Left renal pelvis (tissue), 4 donors: Measurements from ENCODE around the gene CRAMP1. TPM values are rescaled to one million over a fixed set of nuclear protein-coding genes. Genes with fewer than 3 reads are reported as not detected.
"Not testable (repeated sequence)": the region's sequence is repeated elsewhere in the genome, so short reads cannot be mapped to it uniquely, and the experiment has no call there.

Experiments used
- DNase-seq, 4 donors: peaks; one replicate each; pipeline ENCODE4 v3.0.0-alpha.2; 2013; ENCODE audit warnings: low read depth in 4 of 4, low spot score in 3 of 4
- polyA plus RNA-seq, 4 donors: library from polyadenylated mRNA; unstranded; fragments of 120-200 nt; gene quantifications; one replicate each; pipeline ENCODE4 v1.2.1, GENCODE V29; 2013; ENCODE audit not compliant: insufficient read length in 4 of 4

Gene CRAMP1
- polyA plus RNA-seq, 4 donors: 15.1 to 27.5 (median 18.6) TPM

DNA sequence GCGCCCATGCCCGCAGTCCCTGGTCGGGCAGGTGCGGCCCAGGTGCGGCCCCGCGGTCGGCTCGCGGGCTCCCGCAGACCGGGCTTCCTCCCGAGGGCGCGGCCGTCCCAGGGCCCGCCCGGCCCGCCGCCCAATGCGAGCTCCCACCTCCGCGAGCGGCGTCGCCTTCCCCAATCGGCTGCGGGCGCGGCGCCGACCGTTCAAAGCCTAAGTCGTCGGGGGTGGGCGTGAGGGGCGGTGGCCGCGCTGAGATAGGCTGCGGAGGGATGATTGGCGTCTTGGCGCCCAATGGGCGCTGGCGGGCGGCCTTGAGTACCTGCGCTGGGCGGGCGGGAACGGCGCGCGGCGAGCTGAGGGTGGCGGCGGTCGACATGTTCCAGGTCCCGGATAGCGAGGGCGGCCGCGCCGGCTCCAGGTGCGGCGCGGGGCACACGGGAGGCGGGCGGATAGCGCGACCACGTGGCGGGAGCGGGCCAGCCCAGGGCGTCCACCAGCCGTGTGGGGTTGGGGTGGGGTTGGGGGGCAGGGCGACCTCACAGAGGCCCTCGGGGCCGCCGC, 65.9 kb downstream of the CRAMP1 start, which contains the start of gene JPT2:
Gene JPT2 (plus strand): TSS at position 338 of the 558 bp plus-strand sequence. CDS start 34 bp downstream, at position 372.
- peak; percentile 90 to 93 (median 93) for DNase-seq

DNA sequence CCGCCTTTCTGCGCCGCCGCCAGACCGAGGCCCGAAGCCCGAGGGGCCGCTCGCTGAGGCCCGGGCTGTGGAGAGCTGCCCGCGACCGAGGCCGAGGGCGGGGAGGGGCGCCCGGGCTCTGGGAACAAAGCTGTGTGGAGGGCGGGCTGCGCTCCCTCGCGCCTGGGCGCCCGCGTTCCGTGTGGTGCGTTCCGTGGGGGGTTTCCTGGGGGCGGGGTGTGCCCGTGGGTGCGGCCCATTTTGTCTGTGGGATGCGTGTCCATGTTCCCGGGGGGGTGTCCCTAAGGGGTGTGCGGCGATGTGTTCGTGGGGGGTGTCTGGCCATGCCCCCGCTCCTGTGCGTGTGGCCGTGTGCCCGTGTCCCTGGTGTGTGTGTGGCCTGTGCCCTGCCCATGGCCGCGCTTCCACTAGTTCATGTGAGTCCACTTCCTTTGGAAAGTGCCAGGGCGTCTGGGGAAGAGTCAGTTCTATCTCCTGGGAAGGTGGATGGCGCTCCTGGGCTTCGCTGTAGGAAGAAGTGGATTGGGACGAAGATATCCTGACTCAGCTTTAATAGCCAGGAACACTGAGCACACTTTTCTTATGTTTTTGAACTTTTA, 66.4 kb downstream of the CRAMP1 start:
- DNase-seq: no peak

DNA sequence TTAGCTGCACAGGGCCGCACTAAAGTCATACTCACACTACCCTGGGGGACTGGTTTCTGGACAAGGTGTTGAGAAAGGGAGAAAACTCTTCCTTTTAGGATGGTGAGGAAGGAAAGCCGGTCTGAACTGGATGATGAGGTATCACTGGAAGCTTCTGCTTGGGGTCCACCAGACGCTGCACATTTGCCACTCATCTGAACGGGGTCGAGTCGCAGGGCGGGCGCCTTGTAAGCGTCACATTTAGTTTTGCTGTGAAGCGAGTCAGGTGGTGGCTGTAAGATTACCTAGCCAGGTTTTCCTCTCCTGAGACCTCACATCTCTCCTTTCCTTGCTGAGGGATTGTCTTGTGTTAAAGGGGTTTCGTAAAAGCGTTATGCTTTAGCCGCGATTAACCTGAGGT, 68.2 kb downstream of the CRAMP1 start:
- no peak for DNase-seq

DNA sequence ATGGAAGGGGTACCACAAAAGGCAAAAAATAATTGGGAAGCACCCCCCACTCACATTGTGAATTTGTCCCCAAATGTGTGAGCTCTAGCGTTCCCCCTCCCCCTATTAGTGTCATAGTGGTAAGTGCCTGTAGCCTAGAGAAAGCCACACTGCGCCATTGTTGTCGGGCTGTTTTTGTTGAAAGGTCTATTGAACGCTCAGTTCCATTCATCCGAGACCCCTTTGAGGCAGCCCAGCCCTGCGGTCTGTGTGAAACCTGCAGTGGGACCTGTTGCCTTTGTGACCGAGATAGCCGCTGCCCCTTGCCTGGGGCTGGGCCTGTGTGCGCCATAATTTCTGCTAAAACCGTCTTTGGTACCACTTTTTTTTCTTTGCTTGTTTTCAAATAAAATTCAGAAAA, 68.9 kb downstream of the CRAMP1 start:
- no peak for DNase-seq

DNA sequence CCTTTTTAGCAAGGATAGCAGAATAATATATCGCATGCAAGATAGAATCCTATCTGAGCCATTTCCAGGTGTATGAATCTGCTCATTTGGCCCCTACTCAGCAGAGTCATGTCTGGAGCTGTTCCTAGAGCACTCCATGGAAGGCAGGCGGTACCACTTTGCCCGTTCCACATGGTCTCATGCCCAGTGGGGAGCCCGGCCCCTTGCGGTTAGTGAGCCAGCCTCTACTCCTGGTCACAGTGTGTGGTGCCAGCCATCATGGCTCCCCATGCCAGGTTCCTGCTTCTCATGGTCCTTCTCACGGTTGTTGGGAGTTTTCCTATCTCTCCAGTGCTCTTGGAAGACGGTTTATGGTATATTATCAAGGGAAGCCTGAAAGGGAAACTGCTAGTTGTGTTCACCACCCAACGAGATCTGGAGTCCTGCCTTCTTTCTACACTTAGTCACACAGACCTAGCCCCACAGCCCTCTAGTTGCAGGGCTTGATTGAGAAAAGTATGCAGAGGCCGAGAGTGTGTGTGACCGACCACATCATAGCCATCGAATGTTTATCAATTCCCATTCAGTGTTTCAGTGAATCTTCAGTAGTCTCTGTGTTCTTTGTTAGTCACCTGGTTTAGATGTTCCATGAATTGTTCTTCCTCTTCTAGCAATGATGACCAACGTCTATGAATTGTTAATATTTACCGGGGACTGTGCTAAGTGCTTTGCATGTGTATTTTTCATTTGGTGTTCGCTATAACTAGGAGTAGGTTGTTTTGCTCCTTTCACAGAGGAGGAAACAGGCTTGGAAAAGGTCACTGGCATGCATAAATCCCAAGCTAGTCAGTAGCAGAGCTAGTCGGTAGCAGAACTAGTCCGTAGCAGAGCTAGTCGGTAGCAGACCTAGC, 75.5 kb downstream of the CRAMP1 start:
- DNase-seq: no peak

DNA sequence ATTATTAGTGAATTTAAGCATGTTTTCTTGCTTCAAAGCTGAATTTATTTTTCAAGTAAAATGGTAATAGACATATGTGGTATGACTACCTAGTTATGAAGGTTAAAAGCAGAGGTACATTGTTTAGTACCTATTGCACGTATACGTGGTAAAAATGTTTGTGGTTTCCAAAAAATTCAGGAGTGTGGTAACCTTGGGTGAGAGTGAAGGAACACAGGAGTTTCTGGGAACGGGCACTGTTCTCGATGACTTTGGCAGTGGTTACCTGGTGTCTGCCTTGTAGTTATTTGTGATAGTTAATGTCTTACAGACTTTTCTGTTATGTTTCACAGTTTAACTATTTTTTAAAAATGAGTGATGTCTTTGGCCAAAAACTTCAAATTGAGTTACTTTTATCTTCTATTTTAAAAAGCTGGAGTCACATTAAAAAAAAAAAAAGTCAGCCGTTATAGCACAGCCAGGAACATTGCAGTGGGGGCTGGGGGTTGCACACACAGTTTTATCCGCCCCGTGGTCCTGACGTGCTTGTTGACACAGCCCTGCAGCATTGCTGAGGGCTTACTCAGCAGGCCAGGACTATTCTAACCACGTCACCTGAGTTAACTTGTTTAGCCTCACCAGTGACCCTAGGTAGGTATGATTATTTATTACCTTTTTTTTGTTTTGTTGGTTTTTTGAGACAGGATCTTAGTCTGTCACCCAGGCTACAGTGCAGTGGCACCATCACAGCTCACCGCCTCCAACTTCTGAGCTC, 76.8 kb downstream of the CRAMP1 start:
- no peak for DNase-seq

DNA sequence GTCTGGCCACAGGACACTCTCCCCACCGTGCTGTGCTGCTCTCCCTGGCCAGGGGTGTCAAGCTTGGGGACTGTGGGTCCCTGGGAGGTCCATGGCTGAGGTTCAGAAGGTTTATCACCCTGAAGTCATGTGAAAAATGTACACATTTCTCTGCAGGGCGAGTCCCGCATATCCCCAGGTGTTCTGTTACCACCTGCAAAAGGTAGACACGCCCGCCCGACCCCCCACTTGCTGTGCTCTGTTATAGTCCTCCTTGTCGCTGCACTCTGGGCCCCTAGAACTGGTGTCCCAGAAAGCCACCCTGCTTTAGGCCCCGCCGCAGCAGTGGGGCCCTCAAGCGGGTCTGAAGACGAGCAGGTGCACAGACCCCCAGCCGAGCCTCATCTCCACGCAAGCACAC, 77.7 kb downstream of the CRAMP1 start:
- no peak for DNase-seq

DNA sequence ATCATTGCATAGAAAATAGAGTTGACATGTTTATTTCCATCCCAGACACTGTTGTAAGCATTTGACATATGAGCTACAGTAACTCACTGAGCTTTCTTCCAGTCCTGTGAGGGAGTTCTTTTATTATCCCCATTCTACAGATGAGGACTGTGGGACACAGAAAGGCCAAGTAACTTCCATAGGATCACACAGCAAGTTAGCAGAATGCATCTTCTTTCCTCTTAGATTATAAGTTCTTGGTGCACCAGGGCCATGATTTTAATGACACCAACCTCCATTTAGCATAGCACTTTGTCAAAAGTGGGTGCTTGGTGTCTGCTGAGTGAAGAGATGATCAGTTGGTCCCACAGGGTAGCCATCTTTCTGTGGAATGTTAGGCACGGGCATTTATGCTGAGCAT, 78.7 kb downstream of the CRAMP1 start:
- no peak for DNase-seq

DNA sequence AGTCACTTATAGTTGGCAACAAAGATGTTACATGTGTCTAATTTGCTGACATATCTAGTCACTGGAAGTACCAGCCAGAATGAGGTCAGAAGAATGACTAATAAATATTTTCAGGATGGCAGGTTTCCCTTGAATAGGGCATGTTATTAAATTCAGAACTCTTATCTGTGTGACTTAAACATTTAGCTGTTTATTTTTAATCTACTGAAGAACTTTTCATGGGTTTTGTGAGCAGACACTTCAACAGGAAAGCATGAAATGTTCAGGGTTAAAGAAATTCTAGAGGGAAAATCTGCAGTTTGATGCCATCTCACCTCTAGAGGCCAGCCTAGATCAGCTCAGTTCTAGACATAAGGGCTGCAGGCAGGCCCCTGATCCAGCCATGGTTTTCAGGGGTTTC, 79.1 kb downstream of the CRAMP1 start:
- DNase-seq: no peak

DNA sequence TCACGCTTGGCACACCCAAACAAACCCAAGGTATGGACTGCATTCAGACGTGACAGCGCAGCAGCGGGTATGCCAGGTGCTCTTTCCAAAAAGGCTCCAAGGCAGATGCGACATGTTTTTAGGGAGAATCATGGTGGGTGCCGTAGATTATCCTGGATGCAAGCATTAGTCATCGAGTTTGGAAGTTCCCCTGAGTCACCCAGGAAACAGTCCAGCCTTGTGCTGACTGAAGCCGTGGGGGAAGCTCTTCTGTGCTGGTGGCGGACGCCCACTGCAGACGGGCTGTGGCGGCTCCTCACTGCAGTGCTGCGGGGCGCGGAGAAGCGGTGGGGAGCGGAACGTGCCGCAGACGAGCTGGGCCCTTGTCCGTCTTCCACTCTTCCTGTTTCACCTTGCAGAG, 79.8 kb downstream of the CRAMP1 start:
- DNase-seq: no peak

DNA sequence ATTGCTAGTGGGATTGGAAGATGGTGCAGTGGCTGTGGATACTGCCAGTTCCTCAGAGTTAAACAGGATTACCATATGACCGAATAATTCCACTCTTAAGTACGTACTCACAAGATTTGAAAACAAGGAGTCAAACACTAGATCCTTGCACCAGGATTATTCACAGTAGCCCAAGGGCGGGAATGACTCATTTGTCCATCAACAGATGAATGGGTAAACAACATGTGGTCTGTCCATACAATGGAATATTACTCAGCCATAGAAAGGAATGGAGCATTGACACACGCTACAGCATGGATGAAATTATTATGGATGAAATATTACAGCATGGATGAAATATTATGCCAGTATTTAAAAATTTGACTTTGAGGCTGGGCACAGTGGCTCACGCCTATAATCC, 84.7 kb downstream of the CRAMP1 start:
- no peak for DNase-seq

DNA sequence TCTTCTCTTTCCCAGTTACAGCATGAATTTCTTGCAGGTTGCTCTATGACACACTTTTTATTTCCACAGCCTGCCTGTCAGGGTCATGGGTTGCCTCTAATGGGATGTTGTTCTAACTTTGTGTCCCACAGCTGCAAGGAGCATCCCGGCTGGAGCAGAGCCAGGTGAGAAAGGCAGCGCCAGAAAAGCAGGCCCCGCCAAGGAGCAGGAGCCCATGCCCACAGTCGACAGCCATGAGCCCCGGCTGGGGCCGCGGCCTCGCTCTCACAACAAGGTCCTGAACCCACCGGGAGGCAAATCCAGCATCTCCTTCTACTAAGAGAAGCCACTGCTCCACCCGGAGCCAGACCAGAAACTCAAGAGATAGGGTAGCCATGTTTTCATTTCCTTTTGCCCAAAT, 86.5 kb downstream of the CRAMP1 start:
- DNase-seq: no peak

DNA sequence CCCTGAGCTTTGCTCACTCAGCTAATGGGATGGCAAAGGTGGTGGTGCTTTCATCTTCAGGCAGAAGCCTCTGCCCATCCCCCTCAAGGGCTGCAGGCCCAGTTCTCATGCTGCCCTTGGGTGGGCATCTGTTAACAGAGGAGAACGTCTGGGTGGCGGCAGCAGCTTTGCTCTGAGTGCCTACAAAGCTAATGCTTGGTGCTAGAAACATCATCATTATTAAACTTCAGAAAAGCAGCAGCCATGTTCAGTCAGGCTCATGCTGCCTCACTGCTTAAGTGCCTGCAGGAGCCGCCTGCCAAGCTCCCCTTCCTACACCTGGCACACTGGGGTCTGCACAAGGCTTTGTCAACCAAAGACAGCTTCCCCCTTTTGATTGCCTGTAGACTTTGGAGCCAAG, 88.1 kb downstream of the CRAMP1 start:
- no peak for DNase-seq

DNA sequence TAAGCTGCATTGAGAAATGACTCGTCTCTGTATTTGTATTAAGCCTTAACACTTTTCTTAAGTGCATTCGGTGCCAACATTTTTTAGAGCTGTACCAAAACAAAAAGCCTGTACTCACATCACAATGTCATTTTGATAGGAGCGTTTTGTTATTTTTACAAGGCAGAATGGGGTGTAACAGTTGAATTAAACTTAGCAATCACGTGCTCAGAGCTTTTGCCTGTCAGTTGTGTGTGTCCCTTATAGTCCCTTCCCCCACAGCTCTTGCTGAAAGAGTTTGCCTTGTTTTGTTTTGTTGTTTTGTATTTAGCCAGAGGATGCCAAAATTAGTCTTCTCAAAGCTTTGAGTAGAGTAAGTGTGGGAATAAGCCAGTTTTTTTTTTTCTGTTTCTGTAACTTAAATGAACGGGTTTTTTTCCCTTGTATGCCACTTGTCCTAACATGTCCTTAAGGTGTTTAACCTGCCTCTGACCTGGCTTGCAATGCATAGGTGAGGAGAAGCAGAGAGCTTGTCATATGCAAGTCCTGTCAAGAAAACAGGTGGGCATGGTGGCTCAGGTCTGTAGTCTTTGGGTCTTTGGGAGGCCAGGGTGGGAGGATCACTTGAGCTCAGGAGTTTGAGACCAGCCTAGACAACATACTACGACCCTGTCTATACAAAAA, 89.2 kb downstream of the CRAMP1 start:
- no peak for DNase-seq

DNA sequence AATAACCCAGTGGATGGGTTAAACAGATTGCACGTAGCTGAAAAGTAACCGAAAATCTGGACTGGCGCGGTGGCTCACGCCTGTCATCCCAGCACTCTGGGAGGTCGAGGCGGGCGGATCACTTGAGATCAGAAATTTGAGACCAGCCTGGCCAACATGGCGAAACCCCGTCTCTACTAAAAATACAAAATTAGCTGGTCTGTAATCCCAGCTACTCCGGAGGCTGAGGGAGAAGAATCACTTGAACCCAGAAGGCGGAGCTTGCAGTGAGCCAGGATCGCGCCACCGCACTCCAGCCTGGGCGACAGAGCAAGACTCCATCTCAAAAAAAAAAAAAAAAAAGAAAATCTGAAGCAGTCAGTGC, 93.1 kb downstream of the CRAMP1 start:
- DNase-seq: not testable (repeated sequence)

DNA sequence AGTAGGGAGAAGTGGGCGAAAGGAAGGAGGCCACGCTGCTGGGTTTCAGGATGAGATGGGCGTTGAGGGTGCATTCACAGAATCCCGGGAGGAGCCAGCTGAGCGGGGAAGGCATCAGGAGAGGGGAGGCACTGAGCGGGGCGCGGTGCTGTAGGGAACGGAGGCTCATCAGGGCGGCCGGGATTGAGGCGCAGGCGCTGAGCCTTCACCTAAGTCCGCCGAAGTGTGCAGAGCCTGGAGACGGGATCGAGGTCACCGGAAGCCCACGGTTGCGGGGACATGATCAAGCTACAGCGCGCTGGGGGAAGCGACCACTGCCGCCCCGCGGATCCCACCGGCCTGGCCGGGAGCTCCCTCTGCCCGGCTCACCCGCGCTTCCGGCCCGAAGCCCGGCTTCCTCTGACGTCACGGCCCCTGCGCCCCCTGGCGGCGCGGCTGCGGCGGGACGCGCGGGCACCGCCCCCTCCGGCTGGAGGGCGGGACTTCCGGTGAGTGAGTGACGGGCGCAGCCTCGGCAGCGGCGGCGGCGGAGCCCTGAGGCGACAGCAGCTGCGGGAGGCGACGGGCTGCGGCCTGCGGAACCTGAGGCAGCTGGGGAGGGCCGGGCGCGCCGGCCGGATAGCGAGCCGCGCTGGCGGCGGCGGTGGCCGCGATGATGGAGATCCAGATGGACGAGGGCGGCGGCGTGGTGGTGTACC, 93.7 kb downstream of the CRAMP1 start, which contains the start of gene MAPK8IP3:
Gene MAPK8IP3 (plus strand): TSS at position 508 of the 698 bp plus-strand sequence. CDS start 145 bp downstream, at position 653.
- DNase-seq: peak; percentile 69 to 89 (median 82)

DNA sequence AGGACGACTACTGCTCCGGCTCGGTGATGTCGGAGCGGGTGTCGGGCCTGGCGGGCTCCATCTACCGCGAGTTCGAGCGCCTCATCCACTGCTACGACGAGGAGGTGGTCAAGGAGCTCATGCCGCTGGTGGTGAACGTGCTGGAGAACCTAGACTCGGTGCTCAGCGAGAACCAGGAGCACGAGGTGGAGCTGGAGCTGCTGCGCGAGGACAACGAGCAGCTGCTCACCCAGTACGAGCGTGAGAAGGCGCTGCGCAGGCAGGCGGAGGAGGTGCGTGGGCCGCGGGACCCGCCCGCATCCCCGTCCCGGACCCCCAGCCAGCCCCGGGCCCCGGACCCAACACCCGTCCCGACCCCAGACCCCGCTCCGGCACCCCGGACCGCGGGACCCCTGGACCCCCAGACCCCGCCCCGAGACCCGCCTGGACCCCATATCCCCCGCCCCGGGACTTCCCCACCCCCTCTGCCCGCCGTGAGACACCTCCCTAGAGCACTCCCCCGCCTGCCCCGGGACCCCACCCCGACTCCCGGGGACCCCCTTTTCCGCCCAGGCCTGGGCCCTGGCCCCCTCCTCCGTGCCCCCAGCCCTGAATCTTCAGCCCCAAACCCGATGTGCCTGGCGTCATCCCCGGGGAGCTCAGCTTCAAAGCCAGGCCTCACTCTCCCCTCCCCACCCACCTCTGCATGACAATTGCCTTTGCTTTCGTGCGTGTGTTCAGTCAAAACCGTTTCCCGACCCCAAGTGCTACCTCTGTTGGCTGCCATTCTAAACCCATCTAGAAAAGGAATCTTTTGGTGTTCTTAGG, 94.4 kb downstream of the CRAMP1 start:
- DNase-seq: no peak

DNA sequence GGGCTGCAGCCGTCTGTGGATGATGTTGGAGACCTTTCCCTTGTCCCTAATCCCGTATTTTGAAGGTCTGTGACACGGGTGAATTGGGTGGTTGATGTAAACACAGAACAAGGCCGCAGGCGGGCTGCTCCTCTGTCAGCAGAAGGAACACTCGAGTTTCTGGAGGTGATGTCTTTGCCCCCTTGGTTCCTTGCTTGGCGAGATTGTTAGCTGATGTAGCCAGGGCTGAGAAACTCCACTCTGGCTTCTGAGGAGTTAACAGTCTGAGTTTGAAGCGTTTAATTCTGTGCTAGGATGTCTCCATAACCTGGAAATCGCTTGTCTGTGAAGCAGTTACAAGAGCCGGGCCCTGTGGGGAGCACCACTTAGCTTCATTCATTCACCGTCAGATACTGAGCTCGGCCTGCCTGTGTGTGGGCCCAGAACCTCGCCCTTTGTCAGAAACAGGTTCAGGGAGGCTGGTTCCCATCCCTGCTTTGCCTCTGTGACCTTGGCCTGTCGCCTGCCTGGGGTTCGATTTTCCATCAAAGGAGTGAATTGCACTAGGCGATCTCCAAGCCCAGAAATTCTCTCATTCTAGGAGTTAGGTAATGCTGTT, 95.1 kb downstream of the CRAMP1 start:
- DNase-seq: no peak
